ENCODE results near the gene TRIM27. TPM values are rescaled to one million over a fixed set of nuclear protein-coding genes. Genes with fewer than 3 reads are reported as not detected.

Gene TRIM27
- total RNA-seq, 4 donors from 2014 or later, result 24.6 to 108 (median 48.7) TPM

DNA sequence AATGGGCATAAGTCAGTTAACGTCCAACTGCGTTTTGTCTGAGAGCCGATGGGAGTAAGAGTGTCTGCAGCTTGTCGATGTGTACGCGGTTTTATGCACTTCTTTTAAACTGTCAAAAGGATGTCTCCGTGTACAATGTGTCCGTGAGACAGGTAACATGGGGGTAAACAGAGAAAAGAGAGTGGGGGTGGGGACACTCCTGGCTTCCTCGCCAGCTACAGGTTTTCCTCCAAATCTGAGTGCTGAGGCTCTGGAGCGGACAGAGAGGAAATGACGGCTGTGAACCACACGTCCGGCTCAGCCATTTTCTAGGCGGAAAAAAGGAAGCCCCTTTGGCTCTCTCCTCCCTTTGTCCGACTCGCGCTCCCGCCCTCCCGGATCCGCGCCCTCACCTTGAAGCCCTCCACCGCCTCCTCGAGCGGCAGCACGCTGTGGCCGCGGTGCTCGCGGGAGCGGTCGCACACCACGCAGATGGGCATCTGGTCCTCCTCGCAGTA, 916 bp downstream of the TRIM27 start:
- Histone ChIP-seq H3K36me3 (no peaks in the 10 kb centered on the region), H3K27ac (peak overlapping the region; percentile 90 to 91), H3K9me3 (no peaks in the 10 kb centered on the region), H3K27me3 (no peaks in the 10 kb centered on the region), H3K4me3 (peak overlapping the region; percentile 61 to 94), H3K4me1 (peaks cover 0 to 6% of the 10 kb centered on the region in 2 donors)
- peak in 1 of 2 donors; percentile 29 for DNase-seq
- intact Hi-C loops (cut with DNase I; ENCODE audit: low total_unique reads), result no loop called here
- no peak for TF ChIP-seq POLR2A (IDR thresholded peaks at IDR 0.05)
- TF ChIP-seq, protein P1, sequence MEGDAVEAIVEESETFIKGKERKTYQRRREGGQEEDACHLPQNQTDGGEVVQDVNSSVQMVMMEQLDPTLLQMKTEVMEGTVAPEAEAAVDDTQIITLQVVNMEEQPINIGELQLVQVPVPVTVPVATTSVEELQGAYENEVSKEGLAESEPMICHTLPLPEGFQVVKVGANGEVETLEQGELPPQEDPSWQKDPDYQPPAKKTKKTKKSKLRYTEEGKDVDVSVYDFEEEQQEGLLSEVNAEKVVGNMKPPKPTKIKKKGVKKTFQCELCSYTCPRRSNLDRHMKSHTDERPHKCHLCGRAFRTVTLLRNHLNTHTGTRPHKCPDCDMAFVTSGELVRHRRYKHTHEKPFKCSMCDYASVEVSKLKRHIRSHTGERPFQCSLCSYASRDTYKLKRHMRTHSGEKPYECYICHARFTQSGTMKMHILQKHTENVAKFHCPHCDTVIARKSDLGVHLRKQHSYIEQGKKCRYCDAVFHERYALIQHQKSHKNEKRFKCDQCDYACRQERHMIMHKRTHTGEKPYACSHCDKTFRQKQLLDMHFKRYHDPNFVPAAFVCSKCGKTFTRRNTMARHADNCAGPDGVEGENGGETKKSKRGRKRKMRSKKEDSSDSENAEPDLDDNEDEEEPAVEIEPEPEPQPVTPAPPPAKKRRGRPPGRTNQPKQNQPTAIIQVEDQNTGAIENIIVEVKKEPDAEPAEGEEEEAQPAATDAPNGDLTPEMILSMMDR (IDR thresholded peaks at IDR 0.05), result no peak

DNA sequence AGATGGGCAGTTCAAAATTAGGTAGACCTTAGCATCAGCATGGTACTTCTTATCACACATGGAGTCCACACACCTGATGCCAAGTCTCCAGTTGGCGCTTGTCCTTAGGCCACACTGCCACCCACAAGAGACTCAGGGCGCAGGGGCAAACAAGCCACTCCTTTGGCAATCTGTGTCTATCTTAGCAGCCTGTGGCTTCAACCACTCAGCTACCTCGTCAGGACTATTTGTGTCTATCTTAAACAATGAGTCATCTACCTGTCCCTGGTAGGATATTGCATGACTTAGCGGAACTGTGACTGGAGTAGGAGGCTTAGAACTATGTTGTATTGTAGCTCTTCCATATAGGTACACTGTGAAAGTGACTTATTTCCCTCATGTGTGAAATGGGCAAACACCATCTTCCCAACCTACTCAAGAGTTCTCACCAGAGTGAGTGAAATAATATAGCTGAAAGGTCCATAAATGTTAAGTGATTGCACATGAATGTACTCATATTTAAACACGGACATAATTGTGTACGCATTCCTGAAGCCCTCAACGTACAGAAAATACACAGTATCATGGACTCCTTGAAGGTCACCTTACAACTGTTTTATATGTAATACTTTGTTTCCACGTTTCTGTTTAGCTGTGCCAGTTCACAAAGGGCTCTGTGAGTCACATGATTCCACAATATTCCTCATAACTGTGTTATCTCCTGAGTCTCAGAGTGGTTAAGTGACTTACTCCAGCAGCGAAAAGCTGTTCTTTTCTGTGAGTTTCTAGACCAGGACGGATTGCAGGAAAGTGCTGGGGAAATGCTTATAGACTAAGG, 1.6 kb downstream of the TRIM27 start:
- no peak for TF ChIP-seq POLR2A (IDR thresholded peaks at IDR 0.05)
- TF ChIP-seq, protein P1 (IDR thresholded peaks at IDR 0.05), result no peak
- H3K27ac ChIP-seq, result peak overlapping the region; percentile 90 to 91
- intact Hi-C loops (cut with DNase I; ENCODE audit: low total_unique reads), result no loop called here

GRCh38 chr6:28920281-28920680, 3.5 kb downstream of the TRIM27 start:
- no peak for DNase-seq
- intact Hi-C loops (cut with DNase I; ENCODE audit: low total_unique reads), result no loop called here
- Histone ChIP-seq H3K4me1 (peaks cover 0 to 6% of the 10 kb centered on the region in 2 donors), H3K27me3 (no peaks in the 10 kb centered on the region), H3K36me3 (no peaks in the 10 kb centered on the region), H3K4me3 (no peak overlapping the region), H3K27ac (no peak overlapping the region), H3K9me3 (no peaks in the 10 kb centered on the region)
- TF ChIP-seq POLR2A (IDR thresholded peaks at IDR 0.05), result no peak
- TF ChIP-seq, protein P1 (IDR thresholded peaks at IDR 0.05), result no peak

More for the DNA sequence above, 1.6 kb downstream of the TRIM27 start:
- no peaks in the 10 kb centered on the region for H3K9me3 ChIP-seq
- H3K36me3 ChIP-seq, result no peaks in the 10 kb centered on the region
- H3K4me1 ChIP-seq, result peaks cover 0 to 6% of the 10 kb centered on the region in 2 donors
- peak overlapping the region; percentile 61 to 94 for H3K4me3 ChIP-seq
- DNase-seq, result no peak
- no peaks in the 10 kb centered on the region for H3K27me3 ChIP-seq

DNA sequence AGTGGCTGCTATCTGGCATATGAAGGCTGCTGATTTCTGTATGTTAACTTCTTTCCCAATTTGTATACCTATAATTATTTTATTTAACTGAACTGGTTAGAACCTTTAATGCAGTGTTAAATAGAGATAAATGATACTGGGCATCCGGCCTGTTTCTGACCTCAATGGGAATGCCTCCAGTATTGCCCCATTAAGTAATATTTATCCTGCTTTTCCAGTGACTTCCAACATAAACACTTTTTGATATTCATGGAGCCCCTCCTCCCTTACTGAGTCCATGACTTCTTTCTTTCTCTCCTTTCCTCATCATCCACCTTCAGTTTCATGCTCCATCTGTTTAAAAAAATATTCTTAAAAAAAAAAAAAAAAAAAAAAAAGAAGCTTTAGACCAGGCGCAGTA, 8.8 kb downstream of the TRIM27 start:
- DNase-seq, result no peak
- H3K4me1 ChIP-seq, result no peaks in the 10 kb centered on the region
- intact Hi-C loops (cut with DNase I; ENCODE audit: low total_unique reads), result no loop called here
- TF ChIP-seq POLR2A (IDR thresholded peaks at IDR 0.05), result no peak
- TF ChIP-seq, protein P1 (IDR thresholded peaks at IDR 0.05), result no peak
- H3K27ac ChIP-seq, result no peak overlapping the region
- no peaks in the 10 kb centered on the region for H3K27me3 ChIP-seq
- H3K36me3 ChIP-seq, result no peaks in the 10 kb centered on the region
- no peaks in the 10 kb centered on the region for H3K9me3 ChIP-seq
- H3K4me3 ChIP-seq, result no peak overlapping the region
